HG03108 (cell line): ENCODE results near the gene DDTL.
A peak's percentile ranks its signal among the peaks of the same experiment; 100 is the strongest.
"Not testable (repeated sequence)": the region's sequence is repeated elsewhere in the genome, so short reads cannot be mapped to it uniquely, and the experiment has no call there.

ENCODE experiments used
- ATAC-seq: cut with Tn5 transposase; IDR thresholded peaks from one replicate; pipeline ENCODE4 v1.9.1; 2021; ENCODE audit warnings: moderate library complexity; ENCODE audit not compliant: unreplicated experiment

Gene DDTL

GRCh38 chr22:23969071-23969470 is 2.4 kb downstream of the DDTL start:
- no peak for ATAC-seq

DNA sequence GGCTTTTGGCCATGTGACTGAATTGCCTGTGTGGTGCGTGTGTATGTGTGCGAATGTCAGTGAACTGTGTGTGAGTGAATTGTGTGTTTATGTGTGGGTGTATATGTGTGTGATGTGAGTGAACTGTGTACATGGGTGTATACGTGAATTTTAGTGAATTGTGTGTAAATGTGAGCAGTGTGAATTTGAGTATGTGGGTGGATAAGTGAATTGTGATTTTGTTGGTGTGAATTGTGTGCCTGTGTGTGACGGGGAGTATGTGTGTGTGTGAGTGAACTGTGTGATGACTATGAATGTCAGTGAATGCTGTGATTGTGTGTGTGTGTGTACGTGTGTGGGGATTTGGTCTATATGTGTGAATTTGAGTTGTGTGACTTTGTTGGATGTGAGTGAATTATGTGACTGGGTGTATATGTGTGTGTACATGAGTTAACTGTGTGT is 3.5 kb downstream of the DDTL start:
- ATAC-seq: no peak

DNA sequence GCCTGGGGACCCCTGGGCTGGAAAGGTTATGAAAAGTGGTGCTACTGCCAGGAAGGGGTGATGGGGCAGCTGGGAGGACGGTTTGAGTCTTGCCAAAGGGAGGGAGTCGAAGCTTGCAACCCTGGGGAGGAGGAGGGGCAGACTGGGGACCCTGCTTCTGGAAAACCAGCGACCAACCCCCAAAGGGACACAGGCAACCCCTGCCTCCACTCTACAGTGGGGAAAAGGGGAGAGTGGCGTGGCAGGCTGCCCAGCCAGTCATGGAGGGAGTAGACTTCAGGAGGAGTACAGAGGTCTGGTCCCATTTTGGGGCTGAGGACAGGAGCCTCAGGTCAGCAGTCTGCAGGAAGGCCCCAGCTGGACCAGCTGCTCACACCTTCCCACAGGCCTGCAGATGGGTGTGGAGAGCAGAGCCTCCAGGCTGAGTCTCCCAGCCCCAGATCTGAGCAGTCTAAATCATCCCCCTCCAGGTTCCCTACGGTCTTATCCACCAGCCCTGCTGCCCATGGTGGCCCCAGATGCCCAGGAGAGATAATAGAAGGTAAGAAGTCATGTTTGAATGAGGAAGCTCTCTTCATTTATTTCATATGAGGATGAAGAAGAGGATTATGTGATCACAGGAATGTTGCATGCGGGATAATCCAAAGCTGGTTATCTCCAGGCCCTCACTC is 4.3 kb downstream of the DDTL start:
- no peak for ATAC-seq

- ATAC-seq: not testable (repeated sequence)
These were observed 5.2 kb downstream of the DDTL start for GRCh38 chr22:23971927-23972326.

DNA sequence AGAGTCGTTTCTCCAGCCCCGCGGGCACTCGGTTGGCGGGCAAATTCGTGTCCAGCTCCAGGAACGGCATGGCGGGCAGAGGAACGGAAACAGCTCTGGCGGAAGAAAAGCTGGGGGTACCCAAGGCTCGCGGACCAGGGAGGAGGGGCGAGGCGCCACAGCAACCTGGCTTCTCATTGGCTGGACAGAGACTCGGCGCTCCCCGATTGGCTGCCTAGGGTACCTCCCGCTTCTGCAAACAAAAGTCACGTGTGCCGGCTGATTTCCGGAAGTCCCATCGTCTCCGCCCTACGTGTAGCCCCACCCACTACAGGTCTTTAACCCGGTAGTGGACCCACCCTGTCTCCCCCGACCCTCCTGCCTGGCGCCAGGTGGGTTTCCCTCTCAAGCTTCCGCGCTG is 7.7 kb downstream of the DDTL start, which contains the start of gene DDT:
TSS of gene DDT (minus strand) at position 97 of the 400 bp plus-strand sequence. CDS start at position 70, 27 bp downstream.
- peak; percentile 87 for ATAC-seq

DNA sequence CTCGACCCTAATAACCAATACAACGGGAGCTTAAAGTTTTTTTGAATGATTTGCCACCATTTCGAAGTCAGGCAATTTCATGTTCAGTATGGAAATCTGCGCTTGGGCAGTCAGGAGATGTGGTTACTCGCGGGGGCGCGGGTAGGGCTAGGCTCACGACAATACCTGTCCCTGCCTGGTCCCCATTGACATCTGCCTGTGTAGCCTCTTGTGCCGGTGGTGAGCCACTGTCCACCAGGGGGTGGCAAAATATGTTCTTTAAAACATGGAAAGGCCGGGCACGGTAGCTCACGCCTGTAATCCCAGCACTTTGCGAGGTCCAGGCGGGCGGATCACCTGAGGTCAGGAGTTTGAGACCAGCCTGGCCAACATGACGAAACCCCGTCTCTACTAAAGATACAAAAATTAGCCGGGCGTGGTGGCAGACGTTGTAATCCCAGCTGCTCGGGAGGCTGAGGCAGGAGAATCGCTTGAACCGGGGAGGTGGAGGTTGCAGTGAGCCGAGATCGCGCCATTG is 8.2 kb downstream of the DDTL start:
- not testable (repeated sequence) for ATAC-seq

DNA sequence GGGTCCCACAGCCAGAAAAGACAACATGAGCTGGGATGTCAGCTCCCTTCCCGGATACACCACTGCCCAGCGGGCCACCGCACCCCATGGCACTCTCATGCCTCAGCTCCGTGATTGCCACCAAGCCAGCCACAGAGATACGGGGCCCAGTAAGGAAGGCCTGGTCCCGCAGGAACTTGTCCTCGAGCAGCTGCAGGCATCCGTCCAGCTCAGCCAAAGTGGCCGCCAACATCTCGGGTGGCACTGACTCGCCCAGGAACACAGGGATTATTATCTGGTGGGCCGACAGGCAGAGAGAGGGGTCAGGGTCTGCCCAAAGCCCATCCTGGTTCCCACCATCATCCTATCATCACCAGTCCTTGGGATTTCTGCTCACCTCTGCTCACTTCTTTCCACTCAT is 10.6 kb downstream of the DDTL start:
- not testable (repeated sequence) for ATAC-seq

DNA sequence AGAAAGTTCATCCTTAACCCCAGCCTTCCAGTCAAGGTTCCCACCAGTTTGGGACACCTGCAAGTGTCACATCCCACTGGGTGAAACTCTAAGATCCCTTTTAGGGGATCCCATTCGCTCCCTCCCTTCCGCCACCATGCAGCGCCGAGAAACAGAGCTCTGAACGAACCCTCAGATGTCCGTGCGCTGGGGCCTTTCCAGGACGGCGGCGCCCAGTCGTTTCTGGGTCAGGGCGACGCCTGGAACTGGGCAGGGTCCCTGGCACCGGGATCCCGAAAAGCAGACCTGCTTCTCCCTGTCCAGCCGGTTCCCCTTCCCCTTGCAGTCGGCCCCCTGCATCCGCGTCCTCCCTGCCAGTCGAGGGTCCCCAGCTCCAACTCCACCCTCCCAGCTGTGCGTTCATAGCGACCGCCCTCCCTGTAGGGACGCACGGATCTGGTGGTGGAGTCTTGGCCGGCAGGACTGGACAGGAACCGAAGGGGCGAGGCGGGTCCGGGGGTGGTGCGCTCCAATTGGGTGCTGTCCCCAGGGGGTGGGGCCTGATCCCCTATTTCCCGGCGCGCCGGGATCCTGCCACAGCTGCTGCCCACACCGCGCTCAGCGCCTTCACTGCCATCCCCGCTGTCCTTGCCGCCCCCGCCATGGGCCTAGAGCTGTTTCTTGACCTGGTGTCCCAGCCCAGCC is 13.0 kb downstream of the DDTL start, which contains the start of gene GSTT2:
TSS of gene GSTT2 (plus strand) at position 578 of the 684 bp plus-strand sequence.
- ATAC-seq: not testable (repeated sequence)

DNA sequence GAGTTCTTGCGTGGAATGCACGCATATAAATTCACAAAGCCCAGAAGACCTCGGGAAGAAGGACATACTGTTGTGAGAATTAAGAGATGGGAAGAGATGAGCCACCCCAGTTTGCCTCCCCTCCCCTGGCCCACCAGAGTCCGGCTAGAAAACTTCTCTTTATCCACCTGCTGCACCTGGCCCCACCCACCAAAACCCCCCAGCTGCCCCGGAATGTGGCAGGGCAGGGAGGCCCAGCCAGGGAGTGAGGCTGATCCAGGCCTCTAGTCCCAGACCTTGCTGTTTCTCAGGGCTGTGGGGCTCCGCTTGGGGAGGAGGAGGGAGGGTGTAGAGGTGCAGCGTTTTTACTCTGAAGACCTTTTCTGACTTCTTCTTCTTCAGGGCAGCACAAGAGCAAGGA is 13.9 kb downstream of the DDTL start:
- ATAC-seq: not testable (repeated sequence)

DNA sequence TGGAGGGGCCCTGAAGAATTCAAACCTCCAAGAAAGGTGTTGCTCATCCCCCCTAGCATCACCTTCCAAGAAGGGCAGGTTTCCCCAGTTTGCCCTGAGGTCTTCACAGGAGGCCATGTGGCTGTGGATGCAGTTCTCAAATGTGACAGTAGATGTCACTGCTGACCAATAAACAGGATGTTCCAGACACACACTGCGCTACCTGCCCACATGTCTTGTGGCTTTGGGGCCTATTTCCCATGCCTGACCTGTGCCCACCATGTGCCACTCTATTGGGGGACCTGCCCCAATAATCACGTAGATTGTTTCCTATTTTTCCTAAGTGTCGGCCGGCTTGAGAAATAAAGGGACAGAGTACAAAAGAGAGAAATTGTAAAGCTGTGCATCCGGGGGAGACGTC is 17.7 kb downstream of the DDTL start:
- no peak for ATAC-seq

DNA sequence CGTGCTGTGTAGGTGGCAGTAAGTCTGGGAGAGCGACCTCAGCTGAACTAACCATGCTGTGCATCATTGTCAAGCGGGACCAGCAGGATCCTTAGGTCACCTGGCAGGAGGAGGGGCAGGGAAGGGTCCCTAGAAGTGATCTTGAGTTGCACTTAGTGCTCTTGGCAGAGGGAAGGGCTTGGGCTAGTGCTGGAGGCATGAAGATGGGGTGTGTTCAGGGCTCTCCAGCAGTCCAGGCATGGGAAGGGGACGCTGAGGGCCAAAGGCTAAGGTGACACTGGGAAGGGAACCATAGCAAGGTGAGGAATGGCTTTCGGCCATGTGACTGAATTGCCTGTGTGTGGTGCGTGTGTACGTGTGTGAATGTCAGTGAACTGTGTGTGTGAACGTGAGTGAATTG is 19.4 kb downstream of the DDTL start:
- not testable (repeated sequence) for ATAC-seq

DNA sequence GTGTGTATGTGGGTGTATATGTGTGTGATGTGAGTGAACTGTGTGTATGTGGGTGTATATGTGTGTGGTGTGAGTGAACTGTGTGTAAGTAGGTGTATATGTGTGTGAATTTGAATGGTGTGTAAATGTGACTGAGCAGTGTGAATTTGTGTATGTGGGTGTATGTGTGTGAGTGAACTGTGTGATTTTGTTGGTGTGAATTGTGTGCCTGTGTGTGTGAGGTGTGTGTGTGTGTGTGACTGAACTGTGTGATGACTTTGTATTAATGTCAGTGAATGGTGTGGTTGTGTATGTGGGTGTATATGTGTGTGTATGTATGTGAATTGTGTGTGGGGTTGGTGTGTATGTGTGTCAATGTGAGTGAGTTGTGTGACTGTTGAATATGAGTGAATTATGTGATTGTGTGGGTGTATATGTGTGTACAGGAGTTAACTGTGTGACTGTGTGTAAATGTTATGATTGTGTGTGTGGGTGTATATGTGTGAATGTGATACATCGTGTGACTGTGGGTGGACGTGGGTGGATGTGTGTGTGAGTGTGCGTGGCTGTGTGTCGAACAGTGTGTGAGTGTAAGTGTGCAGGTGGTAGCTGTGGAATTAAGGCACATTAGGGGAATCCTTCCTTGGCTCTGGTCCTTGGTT is 20.0 kb downstream of the DDTL start:
- not testable (repeated sequence) for ATAC-seq

- ATAC-seq: not testable (repeated sequence)
These were observed 23.0 kb downstream of the DDTL start for GRCh38 chr22:23989583-23990244.

DNA sequence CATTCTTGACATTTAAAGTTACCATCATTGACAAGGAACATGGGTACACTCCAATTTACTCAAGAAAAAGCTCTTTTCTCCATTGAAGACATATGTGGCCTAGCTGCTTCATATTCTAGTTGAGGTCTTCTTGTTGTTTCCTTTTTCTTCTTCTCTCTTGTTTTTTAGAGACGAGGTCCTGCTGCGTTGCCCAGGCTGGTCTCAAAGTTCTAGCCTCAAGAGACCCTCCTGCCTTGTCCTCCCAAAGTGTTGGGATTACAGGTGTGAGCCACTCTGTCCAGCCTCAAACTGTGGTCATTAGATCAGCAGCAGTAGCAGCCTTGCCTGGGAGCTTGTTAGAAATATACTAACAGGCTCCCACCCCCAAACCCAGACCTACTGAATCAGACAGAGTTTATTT is 26.4 kb downstream of the DDTL start:
- ATAC-seq: not testable (repeated sequence)

- ATAC-seq: not testable (repeated sequence)
These were observed 27.0 kb downstream of the DDTL start for GRCh38 chr22:23993581-23994177.

- no peak for ATAC-seq
These were observed 30.4 kb downstream of the DDTL start for GRCh38 chr22:23997092-23997491.

- not testable (repeated sequence) for ATAC-seq
These were observed 33.1 kb downstream of the DDTL start for GRCh38 chr22:23999779-24000178.

DNA sequence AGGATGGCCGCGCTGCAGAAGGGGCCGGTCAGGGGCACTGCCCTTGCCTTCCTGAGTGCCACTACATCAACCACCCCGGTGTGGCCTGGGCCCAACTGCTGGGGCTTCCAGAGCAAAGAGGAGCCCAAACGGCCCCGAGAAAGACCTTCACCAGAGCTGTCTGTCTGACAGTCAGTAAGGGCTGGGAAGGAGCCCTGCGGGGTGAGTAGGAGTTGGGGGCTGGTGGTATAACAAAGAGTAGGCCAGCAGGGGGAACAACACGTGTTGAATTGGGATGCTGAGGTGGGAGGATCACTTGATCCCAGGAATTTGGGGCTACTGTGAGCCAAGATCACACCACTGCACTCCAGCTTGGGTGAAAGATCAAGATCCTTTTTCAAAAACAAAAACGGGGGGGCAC is 34.6 kb downstream of the DDTL start:
- ATAC-seq: no peak

DNA sequence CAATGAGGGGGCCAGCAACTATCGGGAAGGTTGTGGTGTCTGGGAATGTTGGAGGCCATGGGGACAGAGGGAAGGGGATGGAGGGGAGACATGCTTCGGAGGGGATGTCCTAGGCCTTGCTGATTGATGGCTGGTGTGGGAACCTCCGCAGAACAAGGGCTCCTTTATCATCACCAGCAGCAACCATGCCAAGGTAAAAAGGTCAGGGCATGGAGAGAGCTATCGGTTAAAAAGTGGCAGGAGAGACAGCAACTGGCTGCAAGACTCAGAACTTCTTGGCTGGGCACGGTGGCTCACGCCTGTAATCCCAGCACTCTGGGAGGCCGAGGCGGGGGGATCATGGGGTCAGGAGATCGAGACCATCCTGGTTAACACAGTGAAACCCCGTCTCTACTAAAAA is 35.6 kb downstream of the DDTL start:
- ATAC-seq: no peak

GRCh38 chr22:24002851-24003250 is 36.2 kb downstream of the DDTL start:
- ATAC-seq: no peak

- ATAC-seq: no peak
These were observed 37.2 kb downstream of the DDTL start for GRCh38 chr22:24003887-24004286.
